Keratinocyte (primary cell): Measurements from ENCODE around the gene MPP2. TPM values are rescaled to one million over a fixed set of nuclear protein-coding genes. Genes with fewer than 3 reads are reported as not detected.

Experiments
- DNase-seq: peaks from one replicate; pipeline ENCODE4 v3.0.0-alpha.2; 2011; ENCODE audit warnings: low read depth, missing footprints, low spot score
- FAIRE-seq: peaks from 2 replicates; lab custom pipeline; 2011; peaks lifted over from hg19 to GRCh38; lab: Jason Lieb, UNC
- H2AFZ ChIP-seq: 2 replicates; pipeline ENCODE4 v1.6.0; 2012; ENCODE audit warnings: low read length, control low read depth, inconsistent platforms; ENCODE audit not compliant: control insufficient read depth
- H3K27ac ChIP-seq: 2 replicates; pipeline ENCODE4 v1.5.1; 2011; ENCODE audit warnings: low read length; ENCODE audit not compliant: control insufficient read depth, insufficient read depth
- H3K27me3 ChIP-seq: 3 replicates; pipeline ENCODE4 v1.6.0; 2011; ENCODE audit warnings: low read length; ENCODE audit not compliant: control insufficient read depth, insufficient read depth; ENCODE audit errors: extremely low read depth
- H3K36me3 ChIP-seq, 2 experiments: 2 replicates in 1 of 2; 3 replicates in 1 of 2; pipeline ENCODE4 v1.5.1; 2011; ENCODE audit warnings: low read length in 2 of 2, mild to moderate bottlenecking in 1 of 2; ENCODE audit not compliant: control insufficient read depth in 2 of 2, insufficient read depth in 2 of 2; ENCODE audit errors: extremely low read depth in 1 of 2
- H3K4me1 ChIP-seq: 3 replicates; pipeline ENCODE4 v1.5.1; 2011; ENCODE audit warnings: low read length; ENCODE audit not compliant: control insufficient read depth, insufficient read depth; ENCODE audit errors: extremely low read depth
- H3K4me2 ChIP-seq: 3 replicates; pipeline ENCODE4 v1.6.0; 2011; ENCODE audit warnings: low read depth, low read length; ENCODE audit not compliant: control insufficient read depth, insufficient read depth; ENCODE audit errors: extremely low read depth
- H3K4me3 ChIP-seq, 3 experiments: fragments of 200-600 bp in 1 of 3; sonication (generic) in 1 of 3; 2 replicates in 2 of 3; 3 replicates in 1 of 3; pipeline ENCODE4 v1.5.1; 2011 to 2016; ENCODE audit warnings: low read length in 3 of 3, mild to moderate bottlenecking in 3 of 3, control low read depth in 2 of 3, inconsistent platforms in 1 of 3, low read depth in 1 of 3, mixed read lengths in 1 of 3, mixed run types in 1 of 3, moderate library complexity in 1 of 3; ENCODE audit not compliant: control insufficient read depth in 2 of 3, insufficient read depth in 2 of 3; ENCODE audit errors: extremely low read depth in 1 of 3
- H3K79me2 ChIP-seq: 2 replicates; pipeline ENCODE4 v1.6.0; 2012; ENCODE audit warnings: low read length; ENCODE audit not compliant: control insufficient read depth, insufficient read depth
- H3K9ac ChIP-seq: 3 replicates; pipeline ENCODE4 v1.6.0; 2011; ENCODE audit warnings: low read length; ENCODE audit not compliant: control insufficient read depth, insufficient read depth; ENCODE audit errors: extremely low read depth
- H3K9me1 ChIP-seq: 3 replicates; pipeline ENCODE4 v1.6.0; 2011; ENCODE audit warnings: low read length; ENCODE audit not compliant: control insufficient read depth, insufficient read depth; ENCODE audit errors: extremely low read depth
- H3K9me3 ChIP-seq: 2 replicates; pipeline ENCODE4 v1.5.1; 2012; ENCODE audit warnings: low read depth, low read length; ENCODE audit not compliant: control insufficient read depth
- H4K20me1 ChIP-seq: 3 replicates; pipeline ENCODE4 v1.6.0; 2011; ENCODE audit warnings: low read length; ENCODE audit not compliant: control insufficient read depth, insufficient read depth; ENCODE audit errors: extremely low read depth
- CTCF ChIP-seq, 3 experiments: IDR thresholded peaks in 1 of 3; conservative IDR thresholded peaks in 1 of 3; optimal IDR thresholded peaks in 1 of 3; 2 replicates in 2 of 3; 3 replicates in 1 of 3; pipeline versions ENCODE3 to v1.5.1; 2011; ENCODE audit warnings: low read length in 3 of 3, mild to moderate bottlenecking in 3 of 3, moderate library complexity in 2 of 3, control low read depth in 1 of 3, inconsistent platforms in 1 of 3; ENCODE audit not compliant: insufficient read depth in 2 of 3; ENCODE audit errors: extremely low read depth in 1 of 3
- EZH2 ChIP-seq: IDR thresholded peaks from one replicate; pipeline ENCODE4 v1.6.1; 2012; ENCODE audit warnings: inconsistent platforms, mild to moderate bottlenecking, low read length, moderate library complexity
- dilution Hi-C: fragments of 300-500 bp; cut with MboI; formaldehyde crosslinking; loops from one replicate; pipeline ENCODE4 v1.7.0; 2020; ENCODE audit warnings: low sequenced_read_pairs; ENCODE audit not compliant: extremely low pct_ligation_motif_present
- polyA plus RNA-seq, 5 experiments: library from polyadenylated mRNA; depleted of rRNA in 3 of 5; stranded (reverse) in 3 of 5; stranded (forward) in 1 of 5; unstranded in 1 of 5; fragments of >200 nt; gene quantifications; 1 replicate in 1 of 5; 2 replicates in 3 of 5; 3 replicates in 1 of 5; pipeline versions ENCODE4 v1.2.1 to v1.2.3, GENCODE V29; 2011 to 2012; ENCODE audit warnings: missing spikeins in 2 of 5, low read depth in 1 of 5, low replicate concordance in 1 of 5

The MPP2 gene
- polyA plus RNA-seq, 1 donor (not counting 4 experiments of a cell fraction or from before 2014, with no cell fraction given) = 0.12 TPM

- peak within 1 kb of the TSS; percentile 78 for H3K4me2 ChIP-seq
- dilution Hi-C loops = no loop called here
Observed at GRCh38 chr17:43832976-43833829, 74.1 kb downstream of the MPP2 start, which contains the start of gene MPP3. TSS of gene MPP3 (minus strand) at chr17:43833146. CDS start at chr17:43831906, 1,240 bp downstream.

GRCh38 chr17:43832168-43832975, 75.0 kb downstream of the MPP2 start:
- no peak for DNase-seq
- H3K27me3 ChIP-seq = peaks cover 4% of the 10 kb centered on the region

More at GRCh38 chr17:43832976-43833829, 74.1 kb downstream of the MPP2 start, which contains the start of gene MPP3:
- DNase-seq (no peak), FAIRE-seq (no peak)
- Histone ChIP-seq H3K27me3 (peaks cover 4% of the 10 kb centered on the region), H3K4me1 (peaks cover 11% of the 10 kb centered on the region), H3K9me3 (no peaks in the 10 kb centered on the region), H3K9ac (peak within 1 kb of the TSS; percentile 71), H3K36me3 (peaks cover 12 to 13% of the 10 kb centered on the region in 2 experiments), H3K4me3 (peak within 1 kb of the TSS; percentile 51 to 73 (median 66)), H3K79me2 (no peaks in the 10 kb centered on the region), H4K20me1 (no peaks in the 10 kb centered on the region), H2AFZ (peak within 1 kb of the TSS; percentile 58), H3K27ac (peak within 1 kb of the TSS; percentile 42), H3K9me1 (no peaks in the 10 kb centered on the region)
- no peak for TF ChIP-seq EZH2
- no peak for TF ChIP-seq CTCF (optimal IDR thresholded peaks at IDR 0.05 in 1 of 3, IDR thresholded peaks at IDR 0.05 in 1 of 3, conservative IDR thresholded peaks at IDR 0.05 in 1 of 3; ENCODE audit: extremely low read depth in 1 of 3, insufficient read depth in 2 of 3, low read length in 3 of 3)

More at GRCh38 chr17:43832168-43832975, 75.0 kb downstream of the MPP2 start:
- FAIRE-seq = peak; percentile 56
- Histone ChIP-seq H3K27ac (peak overlapping the region; percentile 42), H3K4me1 (peaks cover 11% of the 10 kb centered on the region), H3K9me1 (no peaks in the 10 kb centered on the region), H3K4me2 (peak overlapping the region; percentile 78), H3K9me3 (no peaks in the 10 kb centered on the region), H4K20me1 (no peaks in the 10 kb centered on the region), H3K4me3 (peak overlapping the region; percentile 51 to 73 (median 66)), H3K9ac (peak overlapping the region; percentile 71), H3K79me2 (no peaks in the 10 kb centered on the region), H2AFZ (peak overlapping the region; percentile 58), H3K36me3 (peaks cover 12 to 18% of the 10 kb centered on the region in 2 experiments)
- TF ChIP-seq CTCF (optimal IDR thresholded peaks at IDR 0.05 in 1 of 3, IDR thresholded peaks at IDR 0.05 in 1 of 3, conservative IDR thresholded peaks at IDR 0.05 in 1 of 3; ENCODE audit: extremely low read depth in 1 of 3, insufficient read depth in 2 of 3, low read length in 3 of 3) (no peak), EZH2 (no peak)
- dilution Hi-C loops = no loop called here
